ENCODE measurements around the gene SEC24D.

The SEC24D gene

DNA sequence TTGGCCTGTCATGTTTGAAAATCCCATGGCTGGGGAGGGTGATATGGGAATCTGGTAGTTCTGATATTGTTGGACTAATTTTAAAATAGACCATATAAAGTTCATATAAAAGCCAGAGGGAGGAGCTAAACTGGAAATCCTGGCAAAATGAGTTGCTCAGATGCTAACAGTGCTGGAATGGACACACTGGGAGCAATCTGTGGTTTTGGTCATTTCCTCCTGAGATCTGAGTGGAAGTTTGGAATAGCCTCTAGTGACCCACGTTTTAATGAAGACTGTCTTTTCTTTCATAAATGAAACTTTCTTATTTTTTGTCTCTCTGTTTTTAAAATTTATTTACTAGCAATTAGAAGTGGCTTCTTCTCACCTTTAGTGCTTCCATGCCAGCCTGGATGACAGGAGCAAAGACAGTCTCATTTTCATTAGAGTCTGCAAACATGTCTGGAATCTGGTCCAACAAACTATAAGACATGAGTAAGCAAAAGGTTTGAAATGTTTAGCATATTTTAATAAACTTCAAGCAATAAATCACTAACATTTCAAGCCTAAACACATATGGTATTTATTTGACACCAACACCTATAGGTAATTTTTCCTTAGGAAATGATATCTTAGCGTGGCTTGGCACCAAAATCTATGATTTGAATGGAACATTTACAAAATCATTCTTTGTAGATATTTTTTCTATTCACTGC lies 84.2 kb downstream of the SEC24D start:
- no peak for DNase-seq (ENCODE audit: low read depth)

DNA sequence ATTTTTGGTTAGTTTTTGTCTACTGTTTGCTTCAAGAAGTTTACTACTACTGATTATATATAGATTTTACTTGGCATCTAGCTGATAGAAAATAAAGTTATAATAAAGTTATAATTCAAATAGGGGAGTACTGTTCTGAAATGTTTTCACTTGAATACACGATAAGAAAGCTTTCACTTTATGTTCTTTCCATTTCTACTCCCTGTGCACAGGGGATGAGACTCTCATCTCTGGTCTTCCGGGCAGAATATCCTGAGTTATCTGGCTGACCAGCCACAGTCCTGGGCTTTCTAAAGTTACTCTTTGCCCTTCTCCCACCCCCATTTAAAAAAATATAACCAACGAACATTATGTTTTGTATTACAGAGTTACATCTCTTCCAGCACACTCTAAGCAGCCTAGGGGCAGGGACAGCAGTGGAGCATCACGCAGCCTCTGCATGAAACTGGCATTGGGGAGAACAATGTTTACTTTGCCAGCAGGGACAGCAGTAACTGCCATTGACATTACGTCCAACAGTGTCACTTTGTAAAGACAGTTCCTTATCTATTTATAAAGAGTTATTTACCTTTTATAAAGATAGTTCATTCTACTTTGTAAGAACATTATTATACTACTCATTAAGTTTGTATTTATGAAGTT lies 86.5 kb downstream of the SEC24D start:
- no peak for DNase-seq (ENCODE audit: low read depth)

DNA sequence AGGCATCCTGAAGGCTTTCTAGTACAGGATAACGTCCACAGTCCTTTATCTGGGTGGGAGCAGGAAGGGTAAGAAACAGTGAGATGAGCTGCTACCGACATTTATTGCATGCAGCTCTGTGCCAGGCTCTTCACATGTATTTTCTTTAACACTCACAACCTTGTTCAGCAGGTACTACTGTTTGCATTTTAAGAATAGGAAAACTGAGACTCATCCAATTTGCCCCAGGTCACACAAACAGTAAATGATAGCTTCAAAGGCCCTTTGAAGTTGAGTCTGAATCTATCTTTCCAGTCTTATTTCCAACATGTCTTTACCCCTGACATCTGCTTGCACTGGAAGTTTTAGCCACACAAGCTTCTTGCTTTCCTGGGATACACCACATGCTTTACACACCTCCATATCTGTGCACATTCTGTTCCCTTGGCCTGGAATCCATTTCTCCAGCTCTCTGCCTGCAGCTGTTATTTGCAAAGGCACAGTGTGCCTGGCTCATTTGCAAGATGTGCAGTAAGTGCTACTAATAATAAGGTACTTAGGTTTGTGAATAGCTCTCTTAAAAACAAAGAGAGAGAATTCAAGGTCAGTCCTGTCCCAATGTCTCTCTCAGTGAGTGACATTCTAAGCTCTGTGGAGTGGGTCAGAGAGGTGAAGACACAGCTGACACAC lies 89.5 kb downstream of the SEC24D start:
- no peak for DNase-seq (ENCODE audit: low read depth)

DNA sequence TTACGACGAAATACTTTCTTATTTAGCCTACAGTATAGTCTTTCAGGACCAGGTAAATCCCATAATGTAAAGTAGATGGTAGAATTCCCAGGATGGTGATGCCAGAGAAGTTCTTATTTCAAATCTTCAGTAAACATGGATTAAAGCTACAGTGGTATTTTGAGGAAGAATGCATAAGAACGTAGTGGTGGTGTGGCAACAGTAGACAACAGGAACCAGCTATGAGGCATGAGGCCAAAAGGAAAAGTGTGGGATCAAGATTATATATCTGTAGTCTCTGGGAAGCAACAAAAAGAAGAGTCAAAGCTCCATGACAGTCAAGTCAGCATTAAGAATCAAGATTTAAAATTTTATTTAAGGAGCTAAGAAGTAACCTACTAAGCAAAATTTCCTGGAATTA lies 90.6 kb downstream of the SEC24D start:
- no peak for DNase-seq (ENCODE audit: low read depth)

DNA sequence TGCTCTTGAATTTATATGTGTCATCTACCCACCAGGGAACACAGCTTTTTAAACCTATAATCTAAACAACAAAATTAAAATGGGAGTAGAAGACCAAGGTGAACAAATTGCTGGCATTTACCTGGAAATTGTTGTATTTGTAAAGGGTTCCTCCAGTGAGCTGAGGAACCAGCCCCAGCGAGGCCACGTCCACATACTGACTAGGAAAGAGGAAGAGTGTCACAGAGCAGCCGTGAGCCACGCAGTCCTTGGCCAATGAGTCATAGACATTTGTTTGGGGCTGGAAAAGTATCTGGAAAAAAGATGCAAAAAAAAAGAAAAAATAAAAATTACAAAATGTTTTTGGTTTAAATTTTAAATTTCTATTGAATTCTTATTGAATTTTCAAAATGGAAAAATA lies 92.1 kb downstream of the SEC24D start:
- no peak for DNase-seq (ENCODE audit: low read depth)

DNA sequence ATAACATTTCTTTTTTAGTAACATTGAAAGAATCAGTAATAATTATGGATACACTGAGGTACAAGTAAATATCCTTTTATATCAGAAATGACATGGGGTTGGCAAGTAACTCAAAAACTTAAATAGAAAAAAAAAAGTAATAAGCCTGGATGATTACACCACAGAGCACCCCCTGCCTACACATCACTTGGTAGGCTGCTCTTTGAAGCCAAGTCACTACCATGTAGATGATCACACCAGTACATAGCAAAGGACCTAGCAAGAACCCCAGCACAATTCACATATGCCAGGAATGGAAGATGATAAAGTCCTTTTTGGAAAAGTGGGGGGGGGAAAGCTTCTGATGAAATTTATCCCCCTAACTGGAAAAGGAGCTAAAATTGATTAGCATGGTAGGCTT lies 93.9 kb downstream of the SEC24D start:
- no peak for DNase-seq (ENCODE audit: low read depth)

DNA sequence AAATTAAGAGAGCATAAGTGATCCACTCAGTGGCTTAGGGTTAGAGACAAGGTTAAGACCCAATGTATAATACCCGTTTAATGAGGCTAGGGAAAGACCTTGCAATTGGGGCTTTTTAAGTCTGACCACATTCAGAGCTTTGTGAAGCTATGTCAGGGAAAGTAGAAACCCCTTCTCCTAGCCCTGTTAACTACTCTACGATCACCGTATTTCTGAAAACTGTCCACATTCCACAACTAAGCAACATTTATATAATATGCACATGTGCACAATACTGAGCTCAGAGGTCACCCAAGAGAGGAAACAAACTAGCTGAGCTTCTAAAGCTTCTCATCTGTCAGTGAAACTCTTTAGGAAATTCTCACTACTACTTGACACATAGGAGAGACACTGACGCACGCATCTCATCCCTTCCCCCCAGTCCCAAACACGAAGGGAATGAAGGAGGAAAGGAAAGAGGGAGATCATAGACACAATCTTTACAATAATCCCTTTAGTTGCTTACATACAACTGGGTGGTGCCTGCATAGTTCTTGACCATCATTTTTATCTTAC lies 94.5 kb downstream of the SEC24D start:
- no peak for DNase-seq (ENCODE audit: low read depth)

DNA sequence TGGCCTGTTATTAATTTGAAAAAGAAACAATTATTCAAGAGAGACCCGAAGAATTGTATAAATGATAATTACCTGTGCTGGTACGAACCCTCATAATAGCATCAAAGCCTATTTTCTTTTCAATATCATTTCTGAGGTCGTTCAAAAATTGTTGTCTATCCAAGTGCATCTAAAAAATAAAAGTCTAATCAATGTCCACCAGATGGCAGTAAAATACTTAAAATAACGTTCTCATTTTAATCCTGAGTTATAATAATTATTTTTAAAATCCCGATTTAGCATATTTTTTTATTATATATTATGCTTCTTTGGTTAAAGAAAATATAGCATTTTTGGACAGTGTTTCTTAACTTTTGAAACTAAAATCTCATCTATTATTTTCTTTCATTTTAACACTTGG lies 95.1 kb downstream of the SEC24D start:
- DNase-seq (ENCODE audit: low read depth), result no peak

DNA sequence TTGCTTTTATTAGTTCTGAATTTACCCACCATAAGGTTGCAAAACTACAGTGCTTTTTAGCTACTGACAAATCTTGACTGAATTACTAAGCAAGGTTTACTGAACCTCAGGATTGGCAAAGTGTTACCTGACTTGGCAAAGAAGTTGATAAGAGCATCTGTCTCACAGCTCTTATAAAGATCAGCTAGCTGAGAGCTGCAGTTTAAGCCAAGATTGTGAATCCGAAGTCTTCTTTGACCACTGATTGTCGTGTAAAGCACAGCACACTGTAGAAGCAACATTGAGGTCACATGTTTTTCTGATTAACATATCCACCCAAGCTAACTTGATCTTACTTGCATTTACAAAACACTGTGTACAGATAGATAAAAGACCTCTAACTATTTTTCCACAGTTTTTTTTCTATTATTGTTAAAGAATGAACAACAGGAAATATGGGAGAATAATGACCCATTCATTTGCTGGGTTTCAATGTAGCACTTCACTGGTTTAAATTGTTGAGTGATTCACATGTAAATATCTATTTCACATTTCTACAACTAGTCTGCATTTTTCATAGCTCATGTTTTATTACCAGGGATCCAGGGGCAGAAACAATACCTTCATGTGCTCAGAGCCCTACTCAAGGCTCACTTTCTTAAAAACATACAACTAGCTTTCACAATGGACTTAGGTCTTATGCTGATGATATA lies 96.8 kb downstream of the SEC24D start:
- DNase-seq (ENCODE audit: low read depth), result no peak

DNA sequence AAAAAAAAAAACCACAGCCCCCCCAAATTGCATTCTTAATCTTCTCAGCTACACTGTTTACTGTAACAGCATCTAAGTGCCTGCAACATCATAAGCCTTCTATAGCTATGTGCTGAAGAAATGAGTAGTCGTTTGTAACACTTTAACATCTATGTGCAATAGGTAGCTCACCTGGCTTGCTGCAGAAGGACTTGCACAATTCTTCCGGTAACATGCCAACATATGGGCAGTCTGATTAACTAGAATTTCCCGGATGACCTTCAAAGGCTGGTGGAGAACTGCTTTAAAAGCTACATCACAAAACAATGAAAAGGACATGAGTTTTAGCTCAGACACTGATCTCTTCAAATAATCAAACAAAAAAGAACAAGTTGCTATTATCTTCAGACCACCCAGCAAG lies 97.8 kb downstream of the SEC24D start:
- DNase-seq (ENCODE audit: low read depth), result no peak

DNA sequence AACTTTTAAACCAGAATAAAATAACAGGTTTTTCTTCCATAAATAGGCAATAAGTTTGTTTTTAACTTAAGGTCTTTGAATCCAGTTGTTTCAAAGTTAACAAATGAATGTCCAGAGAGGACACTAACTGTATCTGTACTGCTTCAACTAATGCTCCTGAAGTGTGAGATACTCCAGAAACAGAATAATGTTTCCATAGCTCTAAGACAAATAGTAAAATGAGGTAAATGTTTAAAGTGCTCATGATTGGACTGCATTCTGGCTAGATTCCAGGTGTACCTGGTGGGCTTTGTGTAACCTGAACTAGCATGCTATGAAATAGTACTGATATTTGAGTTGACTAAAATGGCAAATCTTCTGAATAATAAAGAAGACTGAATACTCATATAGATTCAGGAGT lies 99.0 kb downstream of the SEC24D start:
- DNase-seq (ENCODE audit: low read depth), result no peak

DNA sequence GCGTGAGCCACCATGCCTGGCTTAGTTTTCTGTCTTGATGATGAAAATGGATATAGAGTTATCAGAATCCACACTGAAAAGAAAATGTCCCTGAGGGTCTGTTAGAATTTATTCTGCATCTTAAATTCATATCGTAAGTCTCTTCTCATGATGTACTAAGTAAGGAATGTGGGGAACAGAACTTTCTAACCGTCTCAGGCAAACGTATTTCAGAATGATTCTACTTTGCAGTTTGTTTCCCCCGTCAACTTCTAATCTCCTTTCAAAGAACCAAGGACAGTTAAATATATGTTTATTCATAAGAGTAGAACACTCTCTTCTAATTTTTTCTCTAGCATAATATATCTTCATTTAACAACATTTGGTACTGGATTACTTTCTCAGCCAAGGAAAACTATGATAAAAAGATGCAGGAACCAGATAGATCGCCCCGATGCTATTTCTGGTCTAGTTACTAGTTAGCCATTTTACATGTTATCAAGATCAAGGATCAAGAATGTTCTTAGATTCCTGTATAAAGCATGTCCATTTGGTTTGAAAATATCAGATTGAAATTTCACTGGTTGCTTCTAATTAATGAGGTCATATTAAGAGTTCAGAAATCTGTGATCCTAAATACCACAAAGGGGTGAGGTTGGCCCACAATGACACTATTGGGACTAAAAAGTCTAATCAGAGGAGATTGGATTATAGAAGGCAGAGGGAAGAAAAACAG lies 101.3 kb downstream of the SEC24D start:
- no peak for DNase-seq (ENCODE audit: low read depth)

DNA sequence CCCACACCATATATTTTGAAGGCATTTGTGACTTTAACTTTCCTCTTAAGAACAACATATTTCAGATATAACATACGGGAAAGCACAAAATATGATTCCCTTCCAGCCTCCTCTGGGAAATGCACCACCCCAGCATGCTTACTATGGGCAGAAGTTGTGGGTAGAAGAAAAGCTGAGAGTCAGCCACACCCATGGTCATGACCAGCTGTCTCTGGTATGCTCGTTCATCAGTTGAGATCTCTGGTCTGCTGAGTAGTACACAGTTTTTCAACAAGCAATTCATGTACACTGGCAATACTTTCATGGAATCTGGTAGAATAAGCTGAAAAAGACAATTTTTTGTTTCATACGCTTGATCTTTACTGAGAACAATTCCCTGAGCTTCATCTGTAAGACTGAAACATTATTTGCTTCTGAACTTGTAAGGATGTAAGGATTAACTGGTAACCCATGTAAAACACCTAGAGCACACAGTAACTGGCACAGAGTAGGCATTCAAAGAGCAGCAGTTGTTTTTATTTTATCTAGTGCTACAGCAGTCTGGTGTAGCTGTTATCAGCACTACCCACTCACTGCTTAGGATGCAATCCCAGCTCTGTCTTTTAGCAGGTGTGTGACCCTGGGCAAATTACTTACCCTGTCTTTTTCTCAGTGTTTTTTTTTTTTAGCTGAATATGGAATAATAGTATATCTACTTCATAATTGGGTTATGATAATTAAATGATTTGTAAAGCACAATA lies 103.2 kb downstream of the SEC24D start:
- DNase-seq (ENCODE audit: low read depth), result no peak

DNA sequence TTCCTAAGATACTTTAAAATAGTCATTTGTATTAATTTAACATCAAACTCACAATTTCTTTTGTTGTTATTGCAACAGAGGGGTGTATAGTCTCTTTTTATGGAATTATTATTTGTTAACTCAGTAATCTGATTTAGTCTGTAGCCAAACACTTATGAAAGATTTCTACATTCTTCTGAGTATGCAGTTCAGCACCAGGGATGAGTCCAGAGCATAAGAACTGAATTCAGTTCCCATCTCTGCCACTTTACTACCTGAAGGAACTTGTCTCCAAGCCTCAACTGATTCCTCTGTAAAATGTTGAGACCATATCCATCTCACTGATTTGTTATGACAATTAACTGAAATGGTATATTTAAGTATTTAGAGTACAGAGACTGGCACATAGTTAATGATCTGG lies 105.2 kb downstream of the SEC24D start:
- no peak for DNase-seq (ENCODE audit: low read depth)

DNA sequence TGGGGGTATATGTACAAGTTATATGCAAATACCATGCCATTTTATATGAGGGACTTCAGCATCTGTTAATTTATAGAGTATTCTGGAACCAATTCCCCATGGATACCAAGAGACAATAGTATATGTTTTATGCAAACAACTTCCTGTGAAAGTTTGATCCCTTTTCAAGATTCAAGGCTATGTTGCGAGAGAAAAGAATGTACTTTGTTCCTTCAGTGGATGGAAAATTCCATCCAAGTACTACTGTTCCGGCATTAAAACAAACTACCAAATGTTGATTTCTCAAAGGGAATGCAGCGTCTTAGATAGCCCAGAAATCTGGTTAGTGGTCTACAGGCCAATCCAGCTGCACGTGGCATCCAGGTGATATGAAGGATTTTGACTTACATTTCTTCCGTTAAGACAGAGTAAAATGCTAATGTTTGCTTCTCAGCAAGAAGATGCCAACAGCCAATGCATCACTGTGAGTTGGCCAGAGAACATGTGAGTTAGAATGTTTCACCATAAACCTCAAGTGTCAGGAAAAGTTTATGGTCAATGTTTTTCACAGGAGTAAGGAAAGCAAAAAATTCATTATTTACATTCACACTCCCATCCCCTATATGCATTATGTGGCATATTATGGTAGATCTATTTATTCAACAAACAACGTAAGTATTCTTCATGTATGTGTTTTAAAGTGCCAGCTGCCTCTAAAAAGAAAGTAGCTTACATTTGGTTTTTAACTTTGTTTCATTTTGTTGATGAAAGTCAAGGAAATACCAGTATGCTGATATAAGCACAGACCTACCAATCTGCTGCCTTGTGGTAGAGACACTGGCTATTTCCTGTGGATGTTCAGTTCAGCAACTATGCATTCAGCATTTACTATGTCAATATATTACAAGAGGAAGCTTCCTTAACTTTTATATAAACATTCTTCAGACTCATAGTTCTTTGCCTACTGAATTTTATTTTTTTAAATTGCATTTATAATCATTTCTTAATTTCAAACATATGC lies 106.3 kb downstream of the SEC24D start:
- DNase-seq (ENCODE audit: low read depth), result peak; percentile 67

DNA sequence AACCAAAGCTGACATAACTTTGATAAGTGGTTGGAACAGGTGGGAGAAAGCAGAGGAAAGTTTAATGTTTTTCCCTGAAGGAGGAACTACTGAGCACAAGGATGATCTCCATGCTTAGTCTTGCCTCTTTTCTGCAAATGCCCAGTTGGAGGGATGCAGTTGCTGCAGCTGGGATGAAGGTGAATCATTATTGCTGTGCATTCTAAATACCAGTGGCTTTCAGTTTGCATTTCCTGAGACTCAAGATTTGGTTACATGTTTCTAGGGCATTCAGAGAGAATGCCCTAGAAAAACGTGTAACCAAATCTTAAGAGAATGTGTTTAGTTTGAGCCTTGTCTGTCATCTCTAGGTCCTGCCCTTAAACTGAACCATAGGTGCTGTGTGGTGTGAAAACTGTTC lies 108.6 kb downstream of the SEC24D start:
- no peak for DNase-seq (ENCODE audit: low read depth)

DNA sequence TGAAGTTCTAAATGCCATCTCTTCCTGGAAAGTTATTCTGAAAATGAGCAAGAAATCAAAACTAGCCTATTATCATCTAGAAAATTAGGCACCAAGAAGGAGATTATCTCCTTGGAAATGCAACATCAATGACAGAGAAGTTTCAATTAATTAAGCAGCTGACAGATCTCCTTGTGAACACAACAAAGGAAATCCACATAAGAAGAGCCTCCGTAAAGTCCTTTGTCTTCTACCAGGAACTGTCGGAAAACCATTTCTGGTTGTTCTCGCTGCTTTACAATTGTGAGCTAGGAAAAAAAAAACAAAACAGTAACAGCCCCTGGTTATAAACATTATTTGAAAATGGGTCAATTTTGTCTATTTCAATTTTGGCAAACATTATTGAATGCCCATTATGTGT lies 112.6 kb downstream of the SEC24D start:
- DNase-seq (ENCODE audit: low read depth), result no peak

DNA sequence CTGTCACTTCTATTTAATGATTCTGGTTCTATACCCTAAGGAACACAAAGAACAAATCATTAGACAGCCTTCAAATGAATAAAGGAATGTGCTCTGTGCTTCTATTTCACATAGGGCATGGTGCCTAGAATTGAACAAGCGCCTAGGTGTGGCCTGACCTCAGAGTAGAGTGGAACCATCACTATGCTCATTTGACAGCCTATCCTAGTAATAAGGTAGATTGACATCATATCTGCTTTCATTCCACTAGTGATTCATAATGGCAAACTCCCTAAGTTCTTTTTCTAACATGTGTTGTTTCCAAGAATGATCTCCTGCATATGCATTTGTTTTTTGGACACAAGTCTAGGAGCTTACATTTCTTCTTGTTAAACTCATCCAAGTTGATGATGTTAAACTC lies 114.2 kb downstream of the SEC24D start:
- DNase-seq (ENCODE audit: low read depth), result no peak

DNA sequence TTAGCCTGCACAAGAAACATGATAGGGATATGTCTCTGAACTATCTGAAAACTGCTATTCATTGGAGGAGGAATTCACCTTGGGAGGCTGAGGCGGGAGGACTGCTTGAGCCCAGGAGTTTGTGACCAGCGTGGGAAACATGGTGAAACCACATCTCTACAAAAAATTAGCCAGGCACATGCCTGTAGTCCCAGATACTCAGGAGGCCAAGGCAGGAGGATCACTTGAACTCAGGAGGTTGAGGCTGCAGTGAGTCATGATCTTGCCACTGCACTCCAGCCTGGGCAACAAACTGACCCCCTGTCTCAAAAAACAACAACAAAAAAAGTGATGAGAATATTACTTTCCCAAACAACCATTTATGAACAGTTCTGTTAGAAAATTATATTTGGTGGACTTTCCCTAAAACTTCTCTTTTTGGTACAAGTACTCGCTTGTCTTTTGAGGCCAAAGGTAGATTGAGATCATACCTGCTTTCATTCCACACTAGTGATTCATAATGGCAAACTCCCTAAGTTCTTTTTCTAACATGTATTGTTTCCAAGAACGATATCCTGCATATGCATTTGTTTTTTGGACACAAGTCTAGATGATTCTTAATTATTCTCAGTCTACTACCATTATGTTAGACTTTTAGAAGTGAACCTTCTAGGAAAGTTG lies 117.3 kb downstream of the SEC24D start:
- no peak for DNase-seq (ENCODE audit: low read depth)

DNA sequence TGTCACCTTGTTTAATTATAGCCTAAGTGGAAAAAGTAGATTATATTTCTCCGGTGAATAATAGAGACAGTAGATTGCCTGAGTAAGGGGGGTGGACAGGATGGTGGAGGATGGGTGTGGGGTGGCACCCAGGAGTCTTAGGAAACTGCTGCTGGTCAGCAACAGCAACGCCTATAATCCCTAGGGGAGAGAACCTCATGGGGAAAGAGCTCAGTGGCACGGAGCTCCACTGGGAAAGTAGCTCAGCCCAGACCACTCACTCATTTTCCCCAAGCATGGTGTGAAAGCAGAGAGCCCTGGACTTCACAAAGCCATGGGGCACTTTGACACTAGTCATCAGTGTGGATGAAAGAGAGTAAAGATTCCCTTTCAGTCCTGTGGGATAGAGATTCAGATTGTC lies 119.6 kb downstream of the SEC24D start:
- no peak for DNase-seq (ENCODE audit: low read depth)

Measured in HS-5 (cell line).